IPS DF 6.9 (cell line): ENCODE results near the gene ENOX2.
"Not testable (repeated sequence)": the region's sequence is repeated elsewhere in the genome, so short reads cannot be mapped to it uniquely, and the experiment has no call there.

ENCODE experiments used
- DNase-seq: peaks from one replicate; pipeline ENCODE4 v3.0.0-alpha.2; 2013; ENCODE audit warnings: low read depth, low spot score
- H3K27ac ChIP-seq: one replicate; pipeline ENCODE4 v1.5.1; 2013; ENCODE audit warnings: low read length, control low read depth
- H3K27me3 ChIP-seq: 2 replicates; pipeline ENCODE4 v1.6.1; 2013; ENCODE audit warnings: mild to moderate bottlenecking, low read length; ENCODE audit not compliant: control insufficient read depth, insufficient read depth
- H3K36me3 ChIP-seq: 2 replicates; pipeline ENCODE4 v1.6.1; 2013; ENCODE audit warnings: low read length; ENCODE audit not compliant: control insufficient read depth, insufficient read depth
- H3K4me1 ChIP-seq: 2 replicates; pipeline ENCODE4 v1.6.1; 2013; ENCODE audit warnings: low read length; ENCODE audit not compliant: control insufficient read depth, insufficient read depth
- H3K4me3 ChIP-seq: 2 replicates; pipeline ENCODE4 v1.5.1; 2013; ENCODE audit warnings: mild to moderate bottlenecking, low read length
- H3K9me3 ChIP-seq: 2 replicates; pipeline ENCODE4 v1.6.1; 2013; ENCODE audit warnings: low read length, inconsistent platforms; ENCODE audit not compliant: control insufficient read depth, insufficient read depth
- WGBS: extraction: QIAGEN DNeasy Blood & Tissue Kit; methylation state at CpG from one replicate; pipeline ENCODE4 v1.1.7; 2013; ENCODE audit warnings: mixed read lengths, missing lambda C conversion rate; ENCODE audit not compliant: insufficient read length, insufficient coverage; 5-methylcytosine and 5-hydroxymethylcytosine counted together

Gene ENOX2

DNA sequence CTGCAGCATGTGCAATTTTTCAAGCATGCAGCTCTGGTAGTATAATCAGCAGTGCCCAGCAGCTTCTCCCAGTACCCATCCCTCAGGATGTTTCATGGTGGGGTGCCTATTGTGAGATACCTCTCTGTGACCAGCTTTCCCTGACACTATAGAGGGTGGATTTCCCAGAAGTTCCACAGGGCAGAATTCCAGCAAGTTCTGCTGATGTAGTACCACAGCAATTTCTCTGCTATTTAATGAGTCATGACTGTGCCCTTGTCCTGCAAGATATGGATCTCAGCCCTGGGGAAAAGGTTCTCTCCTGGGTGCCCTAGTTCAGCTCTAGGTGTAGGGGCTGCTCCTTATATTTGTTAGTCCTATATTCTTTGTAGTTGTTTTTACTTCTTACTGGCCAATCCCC lies 174.8 kb downstream of the ENOX2 start:
- DNase-seq, result no peak
- no peaks in the 10 kb centered on the region for H3K27me3 ChIP-seq
- H3K4me3 ChIP-seq, result no peak overlapping the region
- H3K36me3 ChIP-seq, result no peaks in the 10 kb centered on the region
- H3K27ac ChIP-seq, result no peak overlapping the region
- no peaks in the 10 kb centered on the region for H3K4me1 ChIP-seq
- no peaks in the 10 kb centered on the region for H3K9me3 ChIP-seq

GRCh38 chrX:130726661-130727060 lies 176.3 kb downstream of the ENOX2 start:
- Histone ChIP-seq H3K27me3 (no peaks in the 10 kb centered on the region), H3K4me1 (no peaks in the 10 kb centered on the region), H3K4me3 (no peak overlapping the region), H3K36me3 (no peaks in the 10 kb centered on the region), H3K9me3 (no peaks in the 10 kb centered on the region), H3K27ac (no peak overlapping the region)
- WGBS, result no CpG with 5 or more reads among the region's 3 CpGs
- no peak for DNase-seq

- Histone ChIP-seq H3K27ac (no peak overlapping the region), H3K9me3 (no peaks in the 10 kb centered on the region), H3K4me1 (no peaks in the 10 kb centered on the region), H3K36me3 (no peaks in the 10 kb centered on the region), H3K4me3 (no peak overlapping the region), H3K27me3 (no peaks in the 10 kb centered on the region)
- WGBS, result no CpG with 5 or more reads among the region's 1 CpG
- no peak for DNase-seq
Observed at GRCh38 chrX:130725519-130725918, 177.5 kb downstream of the ENOX2 start.

- no peak for DNase-seq
Observed at GRCh38 chrX:130719413-130719812, 183.6 kb downstream of the ENOX2 start.

DNA sequence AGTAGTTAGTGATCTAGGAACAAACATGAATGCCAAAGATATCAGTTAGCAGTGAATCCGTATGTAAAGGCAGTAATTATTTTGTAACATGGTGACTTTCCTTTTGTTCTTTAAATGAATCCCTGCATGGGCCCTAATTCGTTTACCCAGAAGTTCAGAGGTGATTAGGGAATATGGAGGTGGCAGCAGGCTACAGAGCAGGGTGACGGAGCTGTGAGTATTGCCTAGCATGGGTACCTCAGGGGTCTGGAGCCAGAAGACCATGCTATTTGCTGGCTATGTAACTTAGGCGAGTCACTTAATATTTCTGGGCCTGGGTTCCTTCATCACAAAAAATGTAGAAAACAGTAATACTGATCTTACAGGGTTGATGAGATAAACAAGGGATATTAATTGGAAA lies 184.9 kb downstream of the ENOX2 start:
- Histone ChIP-seq H3K27ac (no peak overlapping the region), H3K4me1 (no peaks in the 10 kb centered on the region), H3K36me3 (no peaks in the 10 kb centered on the region), H3K27me3 (no peaks in the 10 kb centered on the region), H3K4me3 (no peak overlapping the region), H3K9me3 (no peaks in the 10 kb centered on the region)
- no peak for DNase-seq
- no CpG with 5 or more reads among the region's 4 CpGs for WGBS

More at GRCh38 chrX:130719413-130719812, 183.6 kb downstream of the ENOX2 start:
- Histone ChIP-seq H3K27ac (no peak overlapping the region), H3K9me3 (no peaks in the 10 kb centered on the region), H3K36me3 (no peaks in the 10 kb centered on the region), H3K4me1 (no peaks in the 10 kb centered on the region), H3K27me3 (no peaks in the 10 kb centered on the region), H3K4me3 (no peak overlapping the region)
- no CpG with 5 or more reads among the region's 6 CpGs for WGBS

DNA sequence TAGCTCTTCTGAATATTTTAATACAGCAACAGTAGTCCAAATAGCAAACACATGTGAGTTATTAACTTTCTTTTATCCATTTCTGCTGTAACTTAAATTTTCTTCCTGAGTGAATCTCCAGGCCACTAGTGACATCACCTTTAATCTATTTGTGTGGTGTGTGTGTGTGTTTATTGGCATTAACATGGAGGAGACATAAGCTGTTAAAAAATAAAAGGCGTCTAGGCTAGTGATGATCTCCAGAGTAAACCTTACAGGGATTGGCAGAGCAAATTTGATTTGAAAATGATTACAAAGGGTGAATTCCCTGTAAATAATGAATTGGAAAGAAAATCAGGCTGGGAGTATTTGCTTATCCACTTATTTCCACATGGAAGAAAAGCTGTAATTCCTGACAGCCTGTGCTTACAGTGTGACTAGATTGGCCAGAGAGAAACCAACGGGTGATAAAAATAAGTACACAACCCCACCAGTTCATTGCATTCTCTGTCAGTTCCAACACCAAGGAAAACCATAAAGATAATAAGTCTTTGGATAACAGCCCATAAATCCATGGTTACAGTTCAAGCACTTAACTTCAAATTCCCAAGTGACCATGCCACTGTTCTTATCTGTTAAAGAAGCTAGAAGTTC lies 186.1 kb downstream of the ENOX2 start:
- no CpG with 5 or more reads among the region's 2 CpGs for WGBS
- no peaks in the 10 kb centered on the region; the same call in 1 of the 2 replicates for H3K4me1 ChIP-seq
- no peak overlapping the region for H3K4me3 ChIP-seq
- DNase-seq, result no peak
- H3K36me3 ChIP-seq, result no peaks in the 10 kb centered on the region
- H3K9me3 ChIP-seq, result no peaks in the 10 kb centered on the region
- H3K27ac ChIP-seq, result no peak overlapping the region
- H3K27me3 ChIP-seq, result no peaks in the 10 kb centered on the region

GRCh38 chrX:130716346-130716745 lies 186.7 kb downstream of the ENOX2 start:
- no peak for DNase-seq
- WGBS, result no CpG with 5 or more reads among the region's 3 CpGs
- no peaks in the 10 kb centered on the region for H3K27me3 ChIP-seq

GRCh38 chrX:130715299-130715698 lies 187.7 kb downstream of the ENOX2 start:
- Histone ChIP-seq H3K27ac (no peak overlapping the region), H3K4me3 (no peak overlapping the region), H3K9me3 (no peaks in the 10 kb centered on the region), H3K36me3 (no peaks in the 10 kb centered on the region), H3K4me1 (no peaks in the 10 kb centered on the region; the same call in 1 of the 2 replicates), H3K27me3 (no peaks in the 10 kb centered on the region)
- no peak for DNase-seq
- WGBS, result no CpG with 5 or more reads among the region's 3 CpGs

More at GRCh38 chrX:130716346-130716745, 186.7 kb downstream of the ENOX2 start:
- Histone ChIP-seq H3K9me3 (no peaks in the 10 kb centered on the region), H3K4me3 (no peak overlapping the region), H3K27ac (no peak overlapping the region), H3K36me3 (no peaks in the 10 kb centered on the region), H3K4me1 (no peaks in the 10 kb centered on the region; the same call in 1 of the 2 replicates)

DNA sequence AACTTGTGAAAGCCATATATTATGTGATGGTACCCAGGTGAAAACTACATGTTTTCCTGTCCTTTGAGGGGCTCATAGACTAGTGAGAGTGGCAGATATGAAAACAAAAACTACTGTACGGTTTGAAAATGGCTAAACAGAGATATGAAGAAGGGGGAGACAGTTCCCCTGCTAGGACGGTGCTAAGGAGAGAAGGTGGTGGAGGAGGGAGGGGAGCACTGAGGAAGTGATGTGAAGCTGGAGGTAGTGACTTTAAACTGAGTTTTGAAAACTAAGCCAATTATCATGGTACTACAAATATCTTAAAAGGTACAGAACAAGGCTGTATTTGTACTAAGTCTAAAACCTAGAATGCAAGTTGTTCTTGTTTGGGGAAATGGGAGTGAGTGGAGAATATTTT lies 188.3 kb downstream of the ENOX2 start:
- H3K27ac ChIP-seq, result no peak overlapping the region
- WGBS, result no CpG with 5 or more reads among the region's 2 CpGs
- DNase-seq, result no peak

DNA sequence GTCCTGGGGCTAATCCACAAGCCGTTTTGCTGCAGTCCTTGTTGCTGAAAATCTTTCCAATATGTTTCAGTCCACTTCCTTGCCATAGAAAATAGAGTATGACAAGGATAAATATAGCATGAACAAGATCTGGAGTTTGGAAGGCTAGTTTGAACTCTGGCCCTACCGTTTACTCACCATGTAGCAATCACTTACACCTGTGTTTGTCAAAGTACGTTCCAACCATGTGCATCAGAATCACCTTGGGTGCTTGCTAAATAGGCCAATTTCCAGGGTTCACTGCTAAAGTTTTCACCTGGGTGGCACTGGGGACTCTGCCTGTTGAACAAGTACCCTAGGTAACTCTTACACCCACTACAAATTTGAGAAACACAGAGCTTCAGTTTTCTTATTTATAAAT lies 188.9 kb downstream of the ENOX2 start:
- H3K27me3 ChIP-seq, result no peaks in the 10 kb centered on the region
- no peak for DNase-seq
- no peak overlapping the region for H3K4me3 ChIP-seq
- H3K4me1 ChIP-seq, result no peaks in the 10 kb centered on the region; the same call in 1 of the 2 replicates
- no peaks in the 10 kb centered on the region for H3K36me3 ChIP-seq
- no CpG with 5 or more reads among the region's 3 CpGs for WGBS
- H3K27ac ChIP-seq, result no peak overlapping the region
- no peaks in the 10 kb centered on the region for H3K9me3 ChIP-seq

More for the DNA sequence above, 188.3 kb downstream of the ENOX2 start:
- H3K9me3 ChIP-seq, result no peaks in the 10 kb centered on the region
- H3K36me3 ChIP-seq, result no peaks in the 10 kb centered on the region
- no peaks in the 10 kb centered on the region for H3K27me3 ChIP-seq
- no peaks in the 10 kb centered on the region; the same call in 1 of the 2 replicates for H3K4me1 ChIP-seq
- H3K4me3 ChIP-seq, result no peak overlapping the region

- not testable (repeated sequence) for H3K36me3 ChIP-seq, H3K4me1 ChIP-seq, DNase-seq, H3K9me3 ChIP-seq, H3K4me3 ChIP-seq, H3K27ac ChIP-seq, H3K27me3 ChIP-seq
- no CpG with 5 or more reads among the region's 6 CpGs for WGBS
Observed at GRCh38 chrX:130709178-130709577, 193.8 kb downstream of the ENOX2 start.
